HG03558 (cell line): ENCODE measurements around the gene NPC1.
A peak's percentile ranks its signal among the peaks of the same experiment; 100 is the strongest.
"Not testable (repeated sequence)": the region's sequence is repeated elsewhere in the genome, so short reads cannot be mapped to it uniquely, and the experiment has no call there.

Experiments
- ATAC-seq: cut with Tn5 transposase; IDR thresholded peaks from one replicate; pipeline ENCODE4 v1.9.1; 2021; ENCODE audit warnings: moderate number of reproducible peaks; ENCODE audit not compliant: unreplicated experiment; ENCODE audit errors: extremely low read depth

NPC1 gene

GRCh38 chr18:23531912-23532311 lies 54.4 kb downstream of the NPC1 start:
- ATAC-seq: no peak

- ATAC-seq: no peak
Observed at GRCh38 chr18:23530195-23530594, 56.1 kb downstream of the NPC1 start.

DNA sequence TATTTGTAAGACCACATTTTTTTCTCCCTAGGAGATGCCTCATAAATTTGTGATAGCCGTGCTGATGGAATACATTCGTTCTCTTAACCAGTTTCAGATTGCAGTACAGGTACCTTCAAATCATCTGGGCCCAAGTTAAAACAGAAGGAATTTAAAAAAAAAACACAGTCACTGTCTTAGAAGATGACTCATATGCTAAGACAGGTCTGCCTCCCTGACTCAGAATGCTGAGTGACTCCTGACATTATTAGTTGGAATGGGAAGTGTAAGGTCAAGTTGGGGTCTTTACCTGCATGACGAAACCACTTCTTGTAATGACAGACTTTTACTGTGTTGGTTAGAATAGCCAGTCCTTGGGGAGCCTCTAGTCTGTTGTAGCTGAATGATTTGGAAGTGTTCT lies 56.7 kb downstream of the NPC1 start:
- peak; percentile 59 for ATAC-seq

DNA sequence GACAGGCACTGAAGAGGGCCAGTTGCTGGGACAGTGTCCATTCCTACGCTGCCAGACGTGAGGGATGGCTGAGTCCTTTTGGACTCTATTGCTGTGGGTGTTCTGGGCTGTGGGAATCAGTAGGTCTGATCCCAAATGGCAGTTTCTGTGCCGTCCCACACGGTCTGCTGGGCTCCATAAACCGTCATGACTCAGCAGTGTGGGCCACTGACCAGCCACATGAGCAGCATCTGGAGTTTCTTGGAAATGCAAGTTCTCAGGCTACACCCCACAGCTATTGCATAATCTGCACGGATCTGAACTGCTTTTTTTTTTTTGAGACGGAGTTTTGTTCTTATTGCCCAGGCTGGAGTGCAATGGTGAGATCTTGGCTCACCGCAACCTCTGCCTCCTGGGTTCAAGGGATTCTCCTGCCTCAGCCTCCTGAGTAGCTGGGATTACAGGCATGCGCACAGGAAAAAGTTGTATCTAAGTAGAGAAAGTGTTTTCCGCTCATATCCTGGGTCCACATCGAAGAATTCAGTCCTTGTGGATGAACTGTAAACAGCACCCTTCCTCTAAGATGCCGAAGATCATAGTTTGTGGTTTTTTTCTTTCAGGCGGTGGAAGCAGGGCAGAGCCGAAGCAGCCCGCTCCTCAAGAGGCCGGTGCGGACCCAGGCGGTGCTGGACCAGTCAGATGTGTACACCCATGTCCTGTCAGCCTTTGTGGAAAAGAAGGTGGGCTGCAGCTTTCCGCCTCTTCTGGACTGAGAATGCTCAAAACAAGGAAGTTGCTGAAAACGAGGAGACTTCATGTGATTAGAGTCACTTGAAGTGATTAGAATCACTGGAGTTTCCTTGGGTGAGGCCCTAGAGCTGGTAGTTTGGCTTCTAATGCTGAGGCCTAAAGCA lies 57.5 kb downstream of the NPC1 start:
- no peak for ATAC-seq

DNA sequence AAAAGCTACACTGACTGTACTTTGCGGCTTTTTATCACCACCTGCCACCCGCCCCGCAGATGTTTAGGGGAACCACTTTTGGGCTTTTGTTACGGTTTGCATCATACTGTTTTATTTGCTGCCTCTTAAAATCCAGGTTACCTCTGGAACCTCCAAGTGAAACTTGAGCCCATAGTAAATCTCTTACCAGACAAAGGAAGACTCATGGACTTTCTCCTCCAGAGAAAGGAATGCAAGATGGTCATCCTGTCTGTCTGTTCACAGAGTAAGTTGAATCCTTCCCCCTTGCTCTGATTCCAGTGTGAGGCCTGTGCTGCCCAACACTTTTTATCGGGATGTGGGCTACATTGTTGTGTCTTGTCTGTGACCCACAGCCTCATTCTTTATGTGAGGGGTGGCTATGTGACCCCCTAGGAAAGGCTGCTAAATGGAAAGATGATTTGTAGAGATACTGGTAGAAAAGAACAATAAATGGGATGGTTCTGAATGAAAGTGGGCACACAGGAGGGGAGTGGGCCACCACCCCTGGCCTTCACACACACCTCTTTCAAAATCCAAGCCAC lies 59.7 kb downstream of the NPC1 start:
- ATAC-seq: no peak

DNA sequence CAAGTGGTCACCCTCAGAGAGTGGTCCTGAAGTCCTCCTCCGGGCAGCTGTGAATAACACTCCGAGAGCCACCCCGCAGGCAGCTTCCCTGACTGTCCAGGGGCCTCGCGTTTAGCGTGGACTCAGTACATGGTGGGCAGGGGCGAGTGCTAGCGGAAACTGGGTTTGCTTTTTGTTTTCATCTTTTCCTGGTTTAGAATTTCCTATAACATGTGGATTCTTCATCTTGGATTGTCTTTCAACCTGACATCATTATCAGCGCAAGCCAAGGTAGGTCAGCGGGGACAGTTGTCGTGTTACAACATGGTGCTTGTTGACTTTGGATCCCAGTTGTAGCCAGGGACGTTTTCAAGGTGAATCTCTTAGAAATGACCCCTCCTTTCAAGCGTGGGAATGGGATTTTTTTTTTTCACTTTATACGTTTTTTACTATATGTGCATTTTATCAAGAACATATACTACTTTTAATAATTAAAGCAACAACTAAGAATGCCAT lies 62.0 kb downstream of the NPC1 start:
- ATAC-seq: no peak

DNA sequence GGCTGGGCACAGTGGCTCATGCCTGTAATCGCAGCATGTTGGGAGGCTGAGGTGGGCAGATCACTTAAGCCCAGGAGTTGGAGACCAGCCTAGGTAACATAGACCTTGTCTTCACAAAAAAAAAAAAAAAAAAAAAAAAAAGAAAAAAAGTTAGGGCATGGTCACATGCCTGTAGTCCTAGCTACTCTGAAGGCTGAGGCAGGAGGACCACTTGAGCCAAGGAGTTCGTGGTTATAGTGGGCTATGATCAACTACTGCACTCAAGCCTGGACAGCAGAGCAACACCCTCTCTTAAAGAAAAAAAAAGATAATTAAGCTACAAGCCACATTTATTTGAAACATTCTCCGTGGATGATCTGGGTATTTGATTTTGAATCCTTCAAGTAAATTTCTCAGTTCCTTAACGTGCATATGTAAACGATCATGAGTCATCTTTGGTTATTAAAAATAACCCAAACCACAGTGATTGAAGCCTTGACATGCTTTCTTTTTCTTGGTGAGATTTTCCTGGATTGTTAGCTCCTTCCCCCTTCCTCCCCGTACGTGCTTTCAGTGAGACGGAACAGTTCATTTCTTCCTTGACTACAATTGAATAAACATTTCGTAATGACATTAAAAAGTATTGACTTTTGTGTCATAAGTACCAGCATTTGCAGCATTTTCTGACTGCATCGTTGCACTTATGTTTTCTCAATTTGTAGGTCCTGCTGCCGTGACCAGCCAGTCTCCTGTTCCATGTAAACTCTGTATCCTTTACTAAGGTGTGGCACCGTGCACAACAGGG lies 62.7 kb downstream of the NPC1 start:
- no peak for ATAC-seq

- no peak for ATAC-seq
Observed at GRCh38 chr18:23521907-23522306, 64.4 kb downstream of the NPC1 start.

DNA sequence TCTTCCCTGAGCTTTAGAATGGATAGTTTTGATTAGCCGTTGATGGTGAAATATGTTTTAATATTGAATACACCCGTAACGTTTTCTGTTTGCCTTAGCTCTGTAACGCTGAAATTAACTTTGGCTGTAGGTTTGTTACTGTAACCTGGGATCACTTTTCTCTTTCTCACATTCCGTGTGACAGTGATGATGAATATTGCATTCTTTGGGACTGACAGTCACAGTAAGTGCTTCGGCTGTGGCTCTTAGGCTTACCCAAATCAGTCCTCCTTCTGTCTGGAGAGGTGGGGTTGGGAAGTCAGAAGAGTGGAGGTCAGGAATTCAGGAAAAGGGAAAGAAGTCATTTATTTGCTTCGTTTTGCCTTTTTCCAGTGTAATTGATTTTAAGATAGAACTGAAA lies 65.0 kb downstream of the NPC1 start:
- ATAC-seq: no peak

GRCh38 chr18:23519734-23520133 lies 66.6 kb downstream of the NPC1 start:
- no peak for ATAC-seq

DNA sequence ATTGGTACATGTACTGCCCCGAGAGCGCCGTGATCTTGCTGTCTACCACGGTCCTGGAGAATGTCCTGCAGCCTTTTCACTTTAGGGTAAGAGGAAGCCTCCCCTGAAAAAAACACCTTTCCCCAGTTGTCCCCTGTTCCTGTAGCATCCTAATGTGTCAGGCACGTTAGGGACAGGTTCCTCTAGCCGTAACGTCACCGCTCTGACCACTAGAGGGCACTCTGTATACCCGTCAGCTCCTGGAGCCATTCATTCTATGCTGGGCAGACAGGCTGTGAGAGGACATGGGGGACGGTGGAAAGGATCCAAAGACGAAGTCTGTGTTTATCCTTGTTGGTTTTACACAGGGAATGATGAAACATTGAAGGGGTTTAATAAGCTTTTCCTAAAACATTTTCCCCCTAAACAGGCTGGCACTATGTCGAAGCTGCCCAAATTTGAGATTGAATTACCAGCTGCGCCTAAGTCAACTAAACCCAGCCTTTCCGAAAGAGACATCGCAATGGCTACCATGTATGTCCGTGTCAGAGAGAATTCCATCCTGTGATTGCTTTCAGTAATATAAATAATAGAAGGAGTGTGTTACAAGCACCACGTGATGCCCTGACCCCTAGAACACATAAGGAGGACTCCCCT lies 70.3 kb downstream of the NPC1 start:
- ATAC-seq: peak; percentile 67

DNA sequence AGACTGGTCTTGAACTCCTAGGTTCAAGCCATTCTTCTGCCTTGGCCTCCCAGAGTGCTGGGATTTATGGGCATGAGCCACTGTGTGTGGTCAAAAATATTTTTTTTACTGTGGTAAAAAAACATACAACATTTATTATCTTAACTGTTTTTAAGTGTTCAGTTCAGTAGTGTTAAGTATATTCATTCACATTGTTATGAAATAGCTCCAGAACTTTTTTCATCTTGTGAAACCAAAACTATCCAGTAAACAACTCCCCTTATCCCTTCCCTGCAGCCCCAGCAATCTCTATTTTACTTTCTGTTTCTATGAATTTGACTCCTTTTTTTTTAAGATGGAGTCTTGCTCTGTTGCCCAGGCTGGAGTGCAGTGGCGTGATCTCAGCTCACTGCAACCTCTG lies 73.7 kb downstream of the NPC1 start:
- no peak for ATAC-seq

- not testable (repeated sequence) for ATAC-seq
Observed at GRCh38 chr18:23512216-23512615, 74.1 kb downstream of the NPC1 start.

- not testable (repeated sequence) for ATAC-seq
Observed at GRCh38 chr18:23510923-23511322, 75.4 kb downstream of the NPC1 start.

GRCh38 chr18:23506393-23506792 lies 79.9 kb downstream of the NPC1 start:
- no peak for ATAC-seq

GRCh38 chr18:23504720-23505119 lies 81.6 kb downstream of the NPC1 start:
- ATAC-seq: peak; percentile 54

DNA sequence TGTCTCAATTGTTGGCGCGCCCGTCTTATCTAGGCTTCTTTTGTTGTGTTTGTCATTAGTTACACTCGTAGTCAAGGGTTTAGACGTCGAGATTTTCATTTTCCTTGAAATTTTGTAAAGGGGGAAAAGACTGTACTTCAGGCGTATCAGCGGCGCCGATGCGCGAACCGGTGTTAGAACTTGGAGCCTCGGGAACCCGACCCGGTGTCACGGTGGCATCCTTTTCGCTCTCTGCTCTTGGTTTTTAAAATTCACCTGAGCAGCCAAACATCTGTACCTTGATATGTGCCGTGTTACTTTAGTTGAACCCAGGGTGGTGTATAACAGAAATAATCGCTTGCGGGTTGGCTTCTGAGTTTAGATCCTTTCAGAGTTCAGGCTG lies 82.4 kb downstream of the NPC1 start:
- ATAC-seq: no peak

GRCh38 chr18:23503038-23503962 lies 83.0 kb downstream of the NPC1 start, which contains the start of gene RMC1:
Gene RMC1 (plus strand): TSS chr18:23503511. CDS start chr18:23503619, 108 bp downstream.
- peak; percentile 40 for ATAC-seq

GRCh38 chr18:23502516-23503037 lies 83.7 kb downstream of the NPC1 start:
- ATAC-seq: no peak
